GM23338 (cell line): Measurements from ENCODE around the gene WNK1. TPM values are rescaled to one million over a fixed set of nuclear protein-coding genes. Genes with fewer than 3 reads are reported as not detected.

Experiments used
- ATAC-seq: fragments of 200-7000 bp; cut with Tn5 transposase; 3 replicates; pipeline ENCODE4 v1.9.1; 2020
- DNase-seq: peaks from one replicate; pipeline ENCODE4 v3.0.0-alpha.2; 2015; ENCODE audit warnings: low spot score
- H2AFZ ChIP-seq: fragments of 200-600 bp; sonication (generic); 2 replicates; pipeline ENCODE4 v1.8.0; 2016; ENCODE audit warnings: antibody characterized with exemption, mild to moderate bottlenecking, moderate library complexity
- H3F3A ChIP-seq: fragments of 200-600 bp; sonication (generic); replicated peaks from 2 replicates; pipeline ENCODE4 v1.8.0; 2017; ENCODE audit warnings: antibody characterized with exemption, mixed run types, low read depth
- H3K27ac ChIP-seq: fragments of 200-600 bp; sonication (generic); 2 replicates; pipeline ENCODE4 v1.6.1; 2016; ENCODE audit warnings: low read depth
- H3K27me3 ChIP-seq: fragments of 200-600 bp; sonication (generic); 2 replicates; pipeline ENCODE4 v1.8.0; 2016; ENCODE audit warnings: mild to moderate bottlenecking, mixed run types, moderate library complexity; ENCODE audit not compliant: insufficient read depth
- H3K36me3 ChIP-seq: fragments of 200-600 bp; sonication (generic); 2 replicates; pipeline ENCODE4 v1.8.0; 2016; ENCODE audit warnings: mild to moderate bottlenecking; ENCODE audit not compliant: insufficient read depth
- H3K4me1 ChIP-seq: fragments of 200-600 bp; sonication (generic); 2 replicates; pipeline ENCODE4 v1.8.0; 2016; ENCODE audit warnings: mild to moderate bottlenecking, moderate library complexity; ENCODE audit not compliant: insufficient read depth
- H3K4me2 ChIP-seq: fragments of 200-600 bp; sonication (generic); 2 replicates; pipeline ENCODE4 v1.7.1; 2017; ENCODE audit warnings: mixed run types
- H3K4me3 ChIP-seq: fragments of 200-600 bp; sonication (generic); 2 replicates; pipeline ENCODE4 v1.6.1; 2016; ENCODE audit warnings: mixed run types
- H3K79me2 ChIP-seq: fragments of 200-600 bp; sonication (generic); replicated peaks from 2 replicates; pipeline ENCODE4 v1.8.0; 2017; ENCODE audit warnings: mild to moderate bottlenecking; ENCODE audit not compliant: insufficient read depth
- H3K9me2 ChIP-seq: fragments of 200-600 bp; sonication (generic); 2 replicates; pipeline ENCODE4 v1.8.0; 2017; ENCODE audit not compliant: insufficient read depth
- H4K20me1 ChIP-seq: fragments of 200-600 bp; sonication (generic); replicated peaks from 2 replicates; pipeline ENCODE4 v1.8.0; 2017; ENCODE audit warnings: mild to moderate bottlenecking; ENCODE audit not compliant: insufficient read depth
- H3K27ac Mint-ChIP-seq: 2 replicates; pipeline ENCODE4 v1.8.0; 2020; ENCODE audit warnings: inconsistent platforms, mild to moderate bottlenecking, moderate library complexity, mixed read lengths
- H3K27me3 Mint-ChIP-seq: 3 replicates; pipeline ENCODE4 v1.8.0; 2022; ENCODE audit warnings: low read depth, mild to moderate bottlenecking, moderate library complexity, mixed read lengths, inconsistent platforms; ENCODE audit not compliant: insufficient read depth, poor library complexity
- H3K36me3 Mint-ChIP-seq: 3 replicates; pipeline ENCODE4 v1.8.0; 2021; ENCODE audit warnings: low read depth, mild to moderate bottlenecking, inconsistent platforms, moderate library complexity, mixed read lengths
- H3K4me1 Mint-ChIP-seq: 3 replicates; pipeline ENCODE4 v1.8.0; 2020; ENCODE audit warnings: mild to moderate bottlenecking, inconsistent platforms, mixed read lengths
- H3K4me3 Mint-ChIP-seq: 3 replicates; pipeline ENCODE4 v1.8.0; 2021; ENCODE audit warnings: moderate library complexity, mild to moderate bottlenecking, inconsistent platforms, mixed read lengths
- H3K9me3 Mint-ChIP-seq: 3 replicates; pipeline ENCODE4 v1.8.0; 2020; ENCODE audit warnings: moderate library complexity, mild to moderate bottlenecking, inconsistent platforms, mixed read lengths
- CREB1 ChIP-seq: fragments of 250-450 bp; sonication (Bioruptor Pico); IDR thresholded peaks from 2 replicates; pipeline ENCODE4 v1.5.0; 2020; ENCODE audit warnings: low read depth, mild to moderate bottlenecking, moderate library complexity
- ETS1 ChIP-seq: IDR thresholded peaks from 2 replicates; pipeline ENCODE4 v1.6.1; 2016; ENCODE audit warnings: antibody characterized with exemption
- EZH2 ChIP-seq: fragments of 200-600 bp; sonication (generic); IDR thresholded peaks from one replicate; pipeline ENCODE4 v1.8.0; 2017; ENCODE audit warnings: antibody characterized with exemption, mild to moderate bottlenecking, low read depth; ENCODE audit not compliant: unreplicated experiment
- EZH2phosphoT487 ChIP-seq: fragments of 200-600 bp; sonication (generic); IDR thresholded peaks from one replicate; pipeline ENCODE4 v1.8.1; 2018; ENCODE audit warnings: antibody characterized with exemption; ENCODE audit not compliant: unreplicated experiment
- JUNB ChIP-seq: IDR thresholded peaks from one replicate; pipeline ENCODE4 v1.6.1; 2016; ENCODE audit warnings: antibody characterized with exemption; ENCODE audit not compliant: unreplicated experiment
- NANOG ChIP-seq: IDR thresholded peaks from 2 replicates; pipeline ENCODE4 v1.6.1; 2016; ENCODE audit warnings: antibody characterized with exemption, borderline replicate concordance
- POLR2AphosphoS5 ChIP-seq: IDR thresholded peaks from 2 replicates; pipeline ENCODE4 v1.6.1; 2016; ENCODE audit warnings: antibody characterized with exemption, low read depth
- REST ChIP-seq: IDR thresholded peaks from one replicate; pipeline ENCODE4 v1.6.1; 2018; ENCODE audit warnings: antibody characterized with exemption; ENCODE audit not compliant: unreplicated experiment
- STAT1 ChIP-seq: IDR thresholded peaks from one replicate; pipeline ENCODE4 v1.6.1; 2016; ENCODE audit warnings: antibody characterized with exemption; ENCODE audit not compliant: unreplicated experiment
- ZNF114 ChIP-seq: fragments of 250-450 bp; sonication (Bioruptor Pico); IDR thresholded peaks from 2 replicates; pipeline ENCODE4 v1.5.0; 2020; ENCODE audit warnings: mild to moderate bottlenecking, moderate library complexity
- ZNF331 ChIP-seq: fragments of 250-450 bp; sonication (Bioruptor Pico); IDR thresholded peaks from 2 replicates; pipeline ENCODE4 v1.5.0; 2020; ENCODE audit warnings: low read depth, mild to moderate bottlenecking, moderate library complexity
- ZNF462 ChIP-seq: fragments of 250-450 bp; sonication (Bioruptor Pico); IDR thresholded peaks from 2 replicates; pipeline ENCODE4 v1.5.0; 2020; ENCODE audit warnings: mild to moderate bottlenecking, moderate library complexity
- polyA plus RNA-seq: library from polyadenylated mRNA; unstranded; fragments of >200 nt; fragmentation: Nextera tagmentation; extraction: Ambion mirVana; gene quantifications from 2 replicates; pipeline ENCODE4 v1.2.1, GENCODE V29; 2016
- total RNA-seq: library from RNA; depleted of rRNA; stranded (reverse); fragments of >200 nt; shearing (Covaris generic); gene quantifications from 2 replicates; pipeline ENCODE4 v1.2.3, GENCODE V29; 2014
- TF ChIP-seq, protein P1 (sequence below), 2 experiments: fragments of 200-600 bp in 1 of 2; sonication (generic) in 1 of 2; conservative IDR thresholded peaks; 2 replicates each; pipeline versions ENCODE4 v1.5.1 to v1.6.1; 2016 to 2017; ENCODE audit warnings: antibody characterized with exemption in 2 of 2, low read depth in 2 of 2, mild to moderate bottlenecking in 2 of 2, moderate library complexity in 1 of 2

Gene WNK1
- total and polyA plus RNA-seq, 2 experiments from 2014 or later: 86.8 to 114 TPM

DNA sequence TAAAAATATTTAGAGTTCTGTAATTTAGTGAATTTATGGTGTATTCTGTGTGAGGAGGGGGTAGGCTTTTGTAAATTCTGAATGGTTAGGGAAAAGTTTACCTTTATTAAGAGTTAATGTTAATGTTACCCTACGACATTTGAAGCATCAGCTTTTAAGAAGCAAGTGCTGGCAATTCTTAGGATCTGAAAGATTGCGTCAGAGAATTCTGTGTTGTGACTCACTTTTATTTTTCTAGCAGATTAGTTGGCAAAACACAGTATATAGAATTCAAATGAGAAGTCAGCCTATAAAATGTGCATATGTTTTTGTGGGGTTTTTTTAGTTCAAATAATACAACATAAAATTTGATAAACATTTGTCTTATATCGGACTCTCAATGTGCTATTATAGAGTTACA, 99.5 kb downstream of the WNK1 start:
- Mint-ChIP-seq H3K27ac (no peak overlapping the region), H3K9me3 (no peaks in the 10 kb centered on the region), H3K36me3 (peaks cover 9% of the 10 kb centered on the region; the same call in 2 of the 3 replicates), H3K4me1 (no peaks in the 10 kb centered on the region), H3K4me3 (no peak overlapping the region), H3K27me3 (no peaks in the 10 kb centered on the region)
- TF ChIP-seq ZNF114 (CRISPR knock-in tag) (no peak), REST (no peak), ZNF462 (CRISPR knock-in tag) (no peak), STAT1 (no peak), EZH2 (no peak), ZNF331 (CRISPR knock-in tag) (no peak), CREB1 (CRISPR knock-in tag) (no peak), ETS1 (no peak), JUNB (no peak), POLR2AphosphoS5 (no peak), NANOG (no peak), EZH2phosphoT487 (no peak)
- TF ChIP-seq, protein P1, sequence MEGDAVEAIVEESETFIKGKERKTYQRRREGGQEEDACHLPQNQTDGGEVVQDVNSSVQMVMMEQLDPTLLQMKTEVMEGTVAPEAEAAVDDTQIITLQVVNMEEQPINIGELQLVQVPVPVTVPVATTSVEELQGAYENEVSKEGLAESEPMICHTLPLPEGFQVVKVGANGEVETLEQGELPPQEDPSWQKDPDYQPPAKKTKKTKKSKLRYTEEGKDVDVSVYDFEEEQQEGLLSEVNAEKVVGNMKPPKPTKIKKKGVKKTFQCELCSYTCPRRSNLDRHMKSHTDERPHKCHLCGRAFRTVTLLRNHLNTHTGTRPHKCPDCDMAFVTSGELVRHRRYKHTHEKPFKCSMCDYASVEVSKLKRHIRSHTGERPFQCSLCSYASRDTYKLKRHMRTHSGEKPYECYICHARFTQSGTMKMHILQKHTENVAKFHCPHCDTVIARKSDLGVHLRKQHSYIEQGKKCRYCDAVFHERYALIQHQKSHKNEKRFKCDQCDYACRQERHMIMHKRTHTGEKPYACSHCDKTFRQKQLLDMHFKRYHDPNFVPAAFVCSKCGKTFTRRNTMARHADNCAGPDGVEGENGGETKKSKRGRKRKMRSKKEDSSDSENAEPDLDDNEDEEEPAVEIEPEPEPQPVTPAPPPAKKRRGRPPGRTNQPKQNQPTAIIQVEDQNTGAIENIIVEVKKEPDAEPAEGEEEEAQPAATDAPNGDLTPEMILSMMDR (conservative IDR thresholded peaks at IDR 0.05; ENCODE audit: low read depth in 2 of 2): no peak
- no peaks in the 10 kb centered on the region for H3F3A ChIP-seq
- H3K27me3 ChIP-seq: no peaks in the 10 kb centered on the region
- H3K36me3 ChIP-seq: no peaks in the 10 kb centered on the region
- no peak overlapping the region for H3K4me2 ChIP-seq
- peaks cover 34% of the 10 kb centered on the region for H3K79me2 ChIP-seq
- H2AFZ ChIP-seq: no peak overlapping the region
- H3K4me1 ChIP-seq: no peaks in the 10 kb centered on the region
- no peak for ATAC-seq
- H3K9me2 ChIP-seq: no peaks in the 10 kb centered on the region
- H4K20me1 ChIP-seq: no peaks in the 10 kb centered on the region; the same call in 1 of the 2 replicates
- H3K27ac ChIP-seq: no peak overlapping the region
- DNase-seq: no peak
- no peak overlapping the region for H3K4me3 ChIP-seq
